Measurements from ENCODE around the gene STXBP2. TPM values are rescaled to one million over a fixed set of nuclear protein-coding genes. Genes with fewer than 3 reads are reported as not detected.

Gene STXBP2
- total RNA-seq, 1 donor from 2014 or later: 12.7 TPM

- no peaks in the 10 kb centered on the region for H3K36me3 ChIP-seq
- H3K9me3 ChIP-seq (ENCODE audit: low read depth): no peaks in the 10 kb centered on the region
- H2AFZ ChIP-seq (replicated peaks): no peak overlapping the region
Measured at GRCh38 chr19:7624810-7625209, 12.1 kb upstream of the STXBP2 start.

GRCh38 chr19:7625763-7626372 is 11.0 kb upstream of the STXBP2 start:
- Histone ChIP-seq H3K27me3 (no peaks in the 10 kb centered on the region), H3K4me1 (peaks cover 5% of the 10 kb centered on the region), H3K9me3 (ENCODE audit: low read depth) (no peaks in the 10 kb centered on the region), H3K79me2 (ENCODE audit: low read depth) (peaks cover 45% of the 10 kb centered on the region), H3K36me3 (no peaks in the 10 kb centered on the region), H3K4me3 (no peak overlapping the region), H3F3A (ENCODE audit: low read depth) (no peaks in the 10 kb centered on the region), H3K27ac (no peak overlapping the region), H3K4me2 (no peak overlapping the region), H3K9ac (no peak overlapping the region), H4K20me1 (ENCODE audit: low read depth) (peaks cover 6% of the 10 kb centered on the region), H2AFZ (replicated peaks) (no peak overlapping the region)
- Mint-ChIP-seq H3K27me3 (ENCODE audit: insufficient read depth, low read depth) (peaks cover 5% of the 10 kb centered on the region), H3K4me3 (no peak overlapping the region), H3K4me1 (peaks cover 30% of the 10 kb centered on the region), H3K36me3 (peaks cover 17% of the 10 kb centered on the region), H3K27ac (no peak overlapping the region), H3K9me3 (no peaks in the 10 kb centered on the region)
- no peak for TF ChIP-seq EZH2phosphoT487 (IDR thresholded peaks at IDR 0.05)
- no peak for TF ChIP-seq EZH2 (IDR thresholded peaks at IDR 0.05)
- no peak for TF ChIP-seq CTCF (IDR thresholded peaks at IDR 0.05)
- no peak for DNase-seq (ENCODE audit: low spot score)

More at GRCh38 chr19:7624810-7625209, 12.1 kb upstream of the STXBP2 start:
- no peak overlapping the region for H3K4me3 Mint-ChIP-seq
- Histone ChIP-seq H3K27ac (no peak overlapping the region), H3K27me3 (no peaks in the 10 kb centered on the region), H3K9ac (no peak overlapping the region), H3K4me1 (no peaks in the 10 kb centered on the region), H4K20me1 (ENCODE audit: low read depth) (peaks cover 6% of the 10 kb centered on the region), H3F3A (ENCODE audit: low read depth) (no peaks in the 10 kb centered on the region), H3K4me3 (no peak overlapping the region), H3K4me2 (no peak overlapping the region), H3K79me2 (ENCODE audit: low read depth) (peaks cover 34% of the 10 kb centered on the region)
- H3K9me3 Mint-ChIP-seq: no peaks in the 10 kb centered on the region
- peaks cover 5% of the 10 kb centered on the region for H3K27me3 Mint-ChIP-seq (ENCODE audit: insufficient read depth, low read depth)
- peaks cover 17% of the 10 kb centered on the region for H3K36me3 Mint-ChIP-seq
- no peak overlapping the region for H3K27ac Mint-ChIP-seq
- TF ChIP-seq CTCF (IDR thresholded peaks at IDR 0.05) (no peak), EZH2 (IDR thresholded peaks at IDR 0.05) (no peak), EZH2phosphoT487 (IDR thresholded peaks at IDR 0.05) (no peak)
- DNase-seq (ENCODE audit: low spot score): no peak
- H3K4me1 Mint-ChIP-seq: peaks cover 19% of the 10 kb centered on the region

- Histone ChIP-seq H3K27me3 (no peaks in the 10 kb centered on the region), H3K4me1 (peaks cover 5% of the 10 kb centered on the region), H3K9me3 (ENCODE audit: low read depth) (no peaks in the 10 kb centered on the region), H3K36me3 (no peaks in the 10 kb centered on the region), H3K27ac (no peak overlapping the region), H4K20me1 (ENCODE audit: low read depth) (peaks cover 6% of the 10 kb centered on the region), H3F3A (ENCODE audit: low read depth) (no peaks in the 10 kb centered on the region), H3K79me2 (ENCODE audit: low read depth) (peaks cover 57% of the 10 kb centered on the region), H3K4me3 (no peak overlapping the region), H2AFZ (replicated peaks) (no peak overlapping the region), H3K4me2 (no peak overlapping the region), H3K9ac (no peak overlapping the region)
- Mint-ChIP-seq H3K9me3 (no peaks in the 10 kb centered on the region), H3K36me3 (peaks cover 11% of the 10 kb centered on the region), H3K27me3 (ENCODE audit: insufficient read depth, low read depth) (peaks cover 9% of the 10 kb centered on the region), H3K4me3 (peak overlapping the region; percentile 100), H3K4me1 (peaks cover 32% of the 10 kb centered on the region), H3K27ac (no peak overlapping the region)
- no peak for TF ChIP-seq CTCF (IDR thresholded peaks at IDR 0.05)
- TF ChIP-seq EZH2 (IDR thresholded peaks at IDR 0.05): no peak
- no peak for TF ChIP-seq EZH2phosphoT487 (IDR thresholded peaks at IDR 0.05)
- DNase-seq (ENCODE audit: low spot score): no peak
Measured at GRCh38 chr19:7627166-7627565, 9.7 kb upstream of the STXBP2 start.
